Parathyroid adenoma (tissue), 2 donors: Measurements from ENCODE around the gene PITRM1.

Experiments used
- H2AFZ ChIP-seq: fragments of 300-600 bp; sonication (generic); one replicate; pipeline ENCODE4 v1.7.0; 2017; ENCODE audit warnings: antibody characterized with exemption, mild to moderate bottlenecking
- H3K27ac ChIP-seq: fragments of 300-600 bp; sonication (generic); one replicate; pipeline ENCODE4 v1.7.0; 2017
- H3K27me3 ChIP-seq: fragments of 300-600 bp; sonication (generic); one replicate; pipeline ENCODE4 v1.7.0; 2017; ENCODE audit warnings: low read length; ENCODE audit not compliant: control insufficient read depth, insufficient read depth
- H3K36me3 ChIP-seq: fragments of 300-600 bp; sonication (generic); one replicate; pipeline ENCODE4 v1.7.0; 2017; ENCODE audit warnings: low read length; ENCODE audit not compliant: control insufficient read depth, insufficient read depth
- H3K4me1 ChIP-seq: fragments of 300-600 bp; sonication (generic); one replicate; pipeline ENCODE4 v1.7.0; 2017; ENCODE audit warnings: control low read depth
- H3K4me2 ChIP-seq: fragments of 300-600 bp; sonication (generic); one replicate; pipeline ENCODE4 v1.7.0; 2017; ENCODE audit warnings: low read length
- H3K4me3 ChIP-seq: fragments of 300-600 bp; sonication (generic); one replicate; pipeline ENCODE4 v1.7.0; 2017; ENCODE audit warnings: low read depth, low read length
- H3K79me2 ChIP-seq: fragments of 300-600 bp; sonication (generic); one replicate; pipeline ENCODE4 v1.7.0; 2017; ENCODE audit warnings: control low read depth
- H3K9ac ChIP-seq: fragments of 300-600 bp; sonication (generic); one replicate; pipeline ENCODE4 v1.7.0; 2017; ENCODE audit warnings: mild to moderate bottlenecking
- H3K9me3 ChIP-seq: fragments of 300-600 bp; sonication (generic); one replicate; pipeline ENCODE4 v1.7.0; 2017; ENCODE audit warnings: low read length; ENCODE audit not compliant: control insufficient read depth
- TF ChIP-seq, protein P1 (sequence below): fragments of 300-600 bp; sonication (generic); IDR thresholded peaks from one replicate; pipeline ENCODE4 v1.7.0; 2017; ENCODE audit warnings: antibody characterized with exemption, mild to moderate bottlenecking
- donor health status: primary hyperparathyroidism.

The PITRM1 gene

DNA sequence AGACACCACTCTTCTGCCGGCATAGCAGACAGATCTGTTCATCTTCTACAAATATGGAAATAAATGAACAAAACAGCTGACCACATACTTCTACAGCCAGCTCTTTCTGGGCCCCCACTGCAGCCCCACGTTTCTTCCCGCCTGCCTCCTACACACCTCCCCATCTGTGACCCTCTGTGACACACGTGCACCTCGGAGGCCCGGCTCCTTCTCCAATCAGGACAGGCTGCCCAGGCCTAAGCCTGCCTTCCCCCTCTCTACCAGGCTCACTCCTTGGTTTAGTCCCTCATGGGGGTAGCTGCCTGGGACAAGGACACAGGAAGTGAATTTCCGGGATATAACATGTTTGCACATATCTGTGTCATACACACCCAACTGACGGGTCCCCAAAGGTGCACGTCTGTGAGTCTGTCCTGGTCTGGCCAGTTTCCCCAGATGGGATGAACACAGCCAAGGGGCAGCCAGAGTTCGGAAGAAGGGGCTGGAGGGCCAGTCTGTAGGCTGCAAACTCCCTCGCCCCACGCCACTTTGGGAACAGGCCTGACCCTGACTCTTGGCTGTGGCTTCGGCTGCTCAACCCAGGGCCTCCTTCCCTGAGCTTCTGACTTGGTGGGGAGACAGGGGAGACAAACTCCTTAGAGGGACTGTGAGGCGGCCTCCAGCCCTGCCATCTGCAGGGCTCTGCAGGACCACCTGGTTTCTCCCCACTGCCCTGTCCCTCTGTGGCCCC, 30.3 kb downstream of the PITRM1 start:
- TF ChIP-seq, protein P1, sequence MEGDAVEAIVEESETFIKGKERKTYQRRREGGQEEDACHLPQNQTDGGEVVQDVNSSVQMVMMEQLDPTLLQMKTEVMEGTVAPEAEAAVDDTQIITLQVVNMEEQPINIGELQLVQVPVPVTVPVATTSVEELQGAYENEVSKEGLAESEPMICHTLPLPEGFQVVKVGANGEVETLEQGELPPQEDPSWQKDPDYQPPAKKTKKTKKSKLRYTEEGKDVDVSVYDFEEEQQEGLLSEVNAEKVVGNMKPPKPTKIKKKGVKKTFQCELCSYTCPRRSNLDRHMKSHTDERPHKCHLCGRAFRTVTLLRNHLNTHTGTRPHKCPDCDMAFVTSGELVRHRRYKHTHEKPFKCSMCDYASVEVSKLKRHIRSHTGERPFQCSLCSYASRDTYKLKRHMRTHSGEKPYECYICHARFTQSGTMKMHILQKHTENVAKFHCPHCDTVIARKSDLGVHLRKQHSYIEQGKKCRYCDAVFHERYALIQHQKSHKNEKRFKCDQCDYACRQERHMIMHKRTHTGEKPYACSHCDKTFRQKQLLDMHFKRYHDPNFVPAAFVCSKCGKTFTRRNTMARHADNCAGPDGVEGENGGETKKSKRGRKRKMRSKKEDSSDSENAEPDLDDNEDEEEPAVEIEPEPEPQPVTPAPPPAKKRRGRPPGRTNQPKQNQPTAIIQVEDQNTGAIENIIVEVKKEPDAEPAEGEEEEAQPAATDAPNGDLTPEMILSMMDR, result no peak

DNA sequence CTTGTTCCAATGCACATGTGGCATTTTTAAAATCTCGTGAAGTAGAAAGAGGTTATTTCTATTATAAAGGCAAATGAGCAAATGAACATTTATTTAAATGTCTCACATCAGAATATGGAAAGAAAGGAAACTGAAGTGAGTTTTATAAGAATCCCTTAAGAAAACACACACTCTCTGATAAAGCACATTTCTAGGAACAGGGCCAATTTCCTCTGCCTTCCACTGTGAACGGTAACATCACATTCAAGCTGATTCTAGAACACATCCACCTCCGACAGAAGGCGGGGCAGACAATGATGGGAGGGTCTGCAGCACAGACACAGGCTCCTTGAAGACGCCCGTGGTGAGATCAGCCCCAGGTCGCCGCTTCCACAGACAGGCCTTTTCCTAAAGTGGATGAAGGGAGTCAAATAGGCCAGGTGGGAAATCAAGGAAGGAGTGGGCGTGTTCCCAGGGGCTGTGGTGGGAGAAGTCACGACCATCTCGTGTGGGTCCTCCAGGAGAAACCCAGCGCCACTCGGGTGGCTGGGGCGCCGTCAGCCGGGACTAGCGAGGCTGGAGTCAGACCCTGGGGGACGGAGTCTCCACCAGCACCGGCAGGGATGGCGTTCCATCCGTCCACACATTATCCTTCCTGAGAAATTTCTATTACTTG, 31.1 kb downstream of the PITRM1 start:
- H3K4me2 ChIP-seq, result no peak overlapping the region
- H3K9me3 ChIP-seq, result no peaks in the 10 kb centered on the region
- no peak overlapping the region for H3K9ac ChIP-seq
- H2AFZ ChIP-seq, result no peak overlapping the region
- H3K79me2 ChIP-seq, result no peaks in the 10 kb centered on the region
- no peaks in the 10 kb centered on the region for H3K36me3 ChIP-seq
- H3K27me3 ChIP-seq, result no peaks in the 10 kb centered on the region
- no peak overlapping the region for H3K4me3 ChIP-seq
- no peak overlapping the region for H3K27ac ChIP-seq
- H3K4me1 ChIP-seq, result no peaks in the 10 kb centered on the region
- TF ChIP-seq, protein P1, result no peak

More for the DNA sequence above, 30.3 kb downstream of the PITRM1 start:
- H3K27me3 ChIP-seq, result no peaks in the 10 kb centered on the region
- no peaks in the 10 kb centered on the region for H3K36me3 ChIP-seq
- H3K4me2 ChIP-seq, result no peak overlapping the region
- no peak overlapping the region for H2AFZ ChIP-seq
- H3K4me1 ChIP-seq, result no peaks in the 10 kb centered on the region
- H3K4me3 ChIP-seq, result no peak overlapping the region
- no peaks in the 10 kb centered on the region for H3K79me2 ChIP-seq
- H3K9ac ChIP-seq, result no peak overlapping the region
- no peaks in the 10 kb centered on the region for H3K9me3 ChIP-seq
- H3K27ac ChIP-seq, result no peak overlapping the region

DNA sequence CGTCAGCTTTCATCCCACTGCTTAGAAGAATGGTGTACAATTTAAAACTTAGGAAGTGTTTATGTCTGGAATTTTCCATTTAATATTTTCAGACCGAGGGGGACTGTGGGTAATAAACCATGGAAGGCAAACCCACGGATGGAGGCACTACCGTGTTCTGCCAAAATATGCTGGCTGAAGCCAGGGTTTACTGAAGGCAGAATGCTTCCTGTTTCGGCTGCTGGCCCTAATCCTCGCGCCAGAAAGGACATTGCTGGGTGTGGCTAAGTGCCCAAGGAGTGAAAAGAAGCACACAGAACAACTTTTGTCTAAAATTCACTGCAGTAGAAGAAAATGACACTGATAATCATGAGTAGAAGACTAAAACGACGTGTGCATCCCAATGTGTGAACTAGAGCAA, 32.3 kb downstream of the PITRM1 start:
- Histone ChIP-seq H3K27ac (no peak overlapping the region), H3K36me3 (no peaks in the 10 kb centered on the region)

DNA sequence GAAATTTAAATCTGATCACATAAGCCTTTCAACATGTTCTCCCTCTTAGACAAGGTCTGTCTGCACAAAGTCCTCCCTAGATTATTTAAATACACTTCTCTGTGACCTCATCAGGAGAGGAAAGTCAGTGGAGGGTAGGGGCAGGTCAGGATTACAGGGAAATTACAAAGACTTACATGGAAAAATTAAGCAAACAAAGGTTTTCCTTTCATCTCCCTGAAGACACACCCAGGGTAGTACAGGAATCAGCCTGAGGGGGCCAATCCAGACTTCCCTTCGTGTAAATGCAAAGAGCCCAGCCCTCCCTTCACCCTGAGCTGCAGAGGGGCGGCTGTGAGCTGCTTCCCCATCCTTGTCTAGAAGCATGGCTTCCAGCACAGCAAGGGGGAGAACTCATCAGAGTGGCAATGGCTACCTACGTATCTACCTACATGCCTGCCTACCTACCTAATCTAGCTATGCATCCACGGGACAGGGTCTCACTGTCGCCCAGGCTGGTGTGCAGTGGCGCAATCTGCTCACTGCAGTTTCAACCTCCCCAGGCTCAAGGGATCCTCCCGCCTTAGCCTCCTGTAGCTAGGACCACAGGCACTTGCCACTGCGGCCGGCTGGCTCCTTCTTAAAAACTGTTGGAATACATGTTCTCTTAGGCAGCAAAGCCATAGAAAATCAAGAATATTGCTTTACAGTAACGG, 33.2 kb downstream of the PITRM1 start:
- Histone ChIP-seq H3K9ac (no peak overlapping the region), H3K4me1 (no peaks in the 10 kb centered on the region), H3K27me3 (no peaks in the 10 kb centered on the region), H3K79me2 (no peaks in the 10 kb centered on the region), H3K4me2 (no peak overlapping the region), H3K9me3 (no peaks in the 10 kb centered on the region), H3K4me3 (no peak overlapping the region), H3K36me3 (no peaks in the 10 kb centered on the region), H2AFZ (no peak overlapping the region), H3K27ac (no peak overlapping the region)
- TF ChIP-seq, protein P1, result no peak

More for the DNA sequence above, 32.3 kb downstream of the PITRM1 start:
- no peaks in the 10 kb centered on the region for H3K4me1 ChIP-seq
- H3K79me2 ChIP-seq, result no peaks in the 10 kb centered on the region
- no peak overlapping the region for H2AFZ ChIP-seq
- no peaks in the 10 kb centered on the region for H3K9me3 ChIP-seq
- H3K4me2 ChIP-seq, result no peak overlapping the region
- TF ChIP-seq, protein P1, result no peak
- no peak overlapping the region for H3K9ac ChIP-seq
- H3K27me3 ChIP-seq, result no peaks in the 10 kb centered on the region
- no peak overlapping the region for H3K4me3 ChIP-seq
